ENCODE measurements around the gene ADAMTSL1.

- TF ChIP-seq ZNF558 (CRISPR knock-in tag; IDR thresholded peaks at IDR 0.05; ENCODE audit: borderline replicate concordance) (no peak), LCORL (IDR thresholded peaks at IDR 0.05) (no peak), LCORL (CRISPR knock-in tag; IDR thresholded peaks at IDR 0.05) (no peak), POLR2AphosphoS5 (IDR thresholded peaks at IDR 0.05; ENCODE audit: low read depth, low read length) (no peak), ZNF501 (CRISPR knock-in tag; IDR thresholded peaks at IDR 0.05) (no peak), KLF13 (CRISPR knock-in tag; IDR thresholded peaks at IDR 0.05) (no peak), POLR2A (IDR thresholded peaks at IDR 0.05; ENCODE audit: insufficient read depth in 1 of 2, low read depth in 2 of 2, low read length in 2 of 2) (no peak), IKZF1 (IDR thresholded peaks at IDR 0.05) (no peak), ZNF709 (CRISPR knock-in tag; IDR thresholded peaks at IDR 0.05) (no peak), ZNF432 (CRISPR knock-in tag; IDR thresholded peaks at IDR 0.05; ENCODE audit: borderline replicate concordance) (no peak), ZNF292 (CRISPR knock-in tag; IDR thresholded peaks at IDR 0.05; ENCODE audit: borderline replicate concordance, low read depth) (no peak), EZH2 (conservative IDR thresholded peaks at IDR 0.05; ENCODE audit: low read depth, low read length) (no peak), ZZZ3 (CRISPR knock-in tag; IDR thresholded peaks at IDR 0.05; ENCODE audit: borderline replicate concordance) (no peak), MTA1 (CRISPR knock-in tag; IDR thresholded peaks at IDR 0.05; ENCODE audit: borderline replicate concordance) (no peak)
- TF ChIP-seq, protein P1, sequence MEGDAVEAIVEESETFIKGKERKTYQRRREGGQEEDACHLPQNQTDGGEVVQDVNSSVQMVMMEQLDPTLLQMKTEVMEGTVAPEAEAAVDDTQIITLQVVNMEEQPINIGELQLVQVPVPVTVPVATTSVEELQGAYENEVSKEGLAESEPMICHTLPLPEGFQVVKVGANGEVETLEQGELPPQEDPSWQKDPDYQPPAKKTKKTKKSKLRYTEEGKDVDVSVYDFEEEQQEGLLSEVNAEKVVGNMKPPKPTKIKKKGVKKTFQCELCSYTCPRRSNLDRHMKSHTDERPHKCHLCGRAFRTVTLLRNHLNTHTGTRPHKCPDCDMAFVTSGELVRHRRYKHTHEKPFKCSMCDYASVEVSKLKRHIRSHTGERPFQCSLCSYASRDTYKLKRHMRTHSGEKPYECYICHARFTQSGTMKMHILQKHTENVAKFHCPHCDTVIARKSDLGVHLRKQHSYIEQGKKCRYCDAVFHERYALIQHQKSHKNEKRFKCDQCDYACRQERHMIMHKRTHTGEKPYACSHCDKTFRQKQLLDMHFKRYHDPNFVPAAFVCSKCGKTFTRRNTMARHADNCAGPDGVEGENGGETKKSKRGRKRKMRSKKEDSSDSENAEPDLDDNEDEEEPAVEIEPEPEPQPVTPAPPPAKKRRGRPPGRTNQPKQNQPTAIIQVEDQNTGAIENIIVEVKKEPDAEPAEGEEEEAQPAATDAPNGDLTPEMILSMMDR (CRISPR knock-in tag; IDR thresholded peaks at IDR 0.05) = no peak
These were observed 69.0 kb downstream of the ADAMTSL1 start for GRCh38 chr9:18542837-18543405.

Data from HepG2 (cell line).